ENCODE results near the gene TXN2. TPM values are rescaled to one million over a fixed set of nuclear protein-coding genes. Genes with fewer than 3 reads are reported as not detected.
"Not testable (repeated sequence)": the region's sequence is repeated elsewhere in the genome, so short reads cannot be mapped to it uniquely, and the experiment has no call there.

Gene TXN2
- total RNA-seq, 4 donors from 2014 or later = 64.9 to 122 (median 86.0) TPM

- Histone ChIP-seq H3K27ac (no peak overlapping the region), H3K4me1 (peaks cover 6 to 10% of the 10 kb centered on the region in 2 donors), H3K27me3 (no peaks in the 10 kb centered on the region), H3K9me3 (no peaks in the 10 kb centered on the region), H3K36me3 (no peaks in the 10 kb centered on the region), H3K4me3 (no peak overlapping the region)
- DNase-seq (no peak), ATAC-seq (no peak)
- TF ChIP-seq CTCF (IDR thresholded peaks at IDR 0.05 in 4 of 5, conservative IDR thresholded peaks at IDR 0.05 in 1 of 5) (no peak), POLR2A (IDR thresholded peaks at IDR 0.05) (no peak)
- in situ Hi-C loops (cut with MboI; ENCODE audit: low sequenced_read_pairs in 4 of 4) (no loop called here), intact Hi-C loops (cut with DNase I; ENCODE audit: low total_unique reads) (no loop called here)
Measured at GRCh38 chr22:36430863-36431262, 50.6 kb downstream of the TXN2 start.

GRCh38 chr22:36427952-36428351, 53.5 kb downstream of the TXN2 start:
- H3K4me3 ChIP-seq; H3K27me3 ChIP-seq; H3K27ac ChIP-seq; in situ Hi-C loops (cut with MboI; ENCODE audit: low sequenced_read_pairs in 4 of 4); DNase-seq; intact Hi-C loops (cut with DNase I; ENCODE audit: low total_unique reads); ATAC-seq; H3K4me1 ChIP-seq; H3K36me3 ChIP-seq; H3K9me3 ChIP-seq: not testable (repeated sequence)

- DNase-seq (peak; percentile 24 to 29), ATAC-seq (no peak)
- no peaks in the 10 kb centered on the region for H3K36me3 ChIP-seq
- peak overlapping the region; percentile 29 to 54 (median 40) for H3K27ac ChIP-seq
- H3K4me3 ChIP-seq = no peak overlapping the region
- intact Hi-C loops (cut with DNase I; ENCODE audit: low total_unique reads) (no loop called here), in situ Hi-C loops (cut with MboI; ENCODE audit: low sequenced_read_pairs in 4 of 4) (no loop called here)
- peaks cover 0 to 6% of the 10 kb centered on the region in 2 donors for H3K4me1 ChIP-seq
- no peaks in the 10 kb centered on the region for H3K27me3 ChIP-seq
- no peaks in the 10 kb centered on the region for H3K9me3 ChIP-seq
- TF ChIP-seq POLR2A (IDR thresholded peaks at IDR 0.05) (no peak), CTCF (IDR thresholded peaks at IDR 0.05 in 4 of 5, conservative IDR thresholded peaks at IDR 0.05 in 1 of 5) (no peak)
Measured at GRCh38 chr22:36425977-36426523, 55.4 kb downstream of the TXN2 start.

- Histone ChIP-seq H3K36me3 (no peaks in the 10 kb centered on the region), H3K27ac (no peak overlapping the region), H3K4me3 (no peak overlapping the region), H3K9me3 (no peaks in the 10 kb centered on the region), H3K27me3 (no peaks in the 10 kb centered on the region), H3K4me1 (peaks cover 0 to 11% of the 10 kb centered on the region in 2 donors)
- in situ Hi-C loops (cut with MboI; ENCODE audit: low sequenced_read_pairs in 4 of 4) = no loop called here
- DNase-seq (no peak), ATAC-seq (no peak)
- intact Hi-C loops (cut with DNase I; ENCODE audit: low total_unique reads) = no loop called here
- no peak for TF ChIP-seq CTCF (IDR thresholded peaks at IDR 0.05 in 4 of 5, conservative IDR thresholded peaks at IDR 0.05 in 1 of 5)
- no peak for TF ChIP-seq POLR2A (IDR thresholded peaks at IDR 0.05)
Measured at GRCh38 chr22:36424901-36425579, 56.4 kb downstream of the TXN2 start.

- H3K27ac ChIP-seq; in situ Hi-C loops (cut with MboI; ENCODE audit: low sequenced_read_pairs in 4 of 4); H3K36me3 ChIP-seq; H3K4me3 ChIP-seq; ATAC-seq; H3K9me3 ChIP-seq; H3K27me3 ChIP-seq; intact Hi-C loops (cut with DNase I; ENCODE audit: low total_unique reads); DNase-seq: not testable (repeated sequence)
- peaks cover 0 to 11% of the 10 kb centered on the region in 2 donors for H3K4me1 ChIP-seq
Measured at GRCh38 chr22:36424466-36424865, 57.0 kb downstream of the TXN2 start.
